ENCODE results near the gene KIF25.
"Not testable (repeated sequence)": the region's sequence is repeated elsewhere in the genome, so short reads cannot be mapped to it uniquely, and the experiment has no call there.

Gene KIF25

DNA sequence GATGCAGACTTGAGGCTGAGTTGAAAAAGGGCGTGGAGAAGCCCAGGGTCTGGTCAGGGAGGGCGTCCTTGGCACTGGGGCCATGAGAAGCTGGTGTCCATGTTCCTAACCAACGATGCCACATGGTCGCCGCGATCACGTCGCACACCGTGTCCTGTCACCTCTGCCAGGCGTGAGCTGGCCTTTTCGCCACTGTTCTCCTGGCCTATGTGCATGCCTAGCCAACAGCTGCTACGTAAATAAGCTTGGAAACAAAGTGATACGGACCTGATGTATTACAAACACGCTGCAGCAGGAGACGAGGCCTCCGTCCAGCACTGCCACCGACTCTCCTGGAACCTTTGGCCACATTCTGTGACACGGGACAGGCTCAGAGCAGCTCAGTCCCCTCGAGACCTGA lies 22.0 kb upstream of the KIF25 start:
- no peak for DNase-seq (ENCODE audit: low spot score)

DNA sequence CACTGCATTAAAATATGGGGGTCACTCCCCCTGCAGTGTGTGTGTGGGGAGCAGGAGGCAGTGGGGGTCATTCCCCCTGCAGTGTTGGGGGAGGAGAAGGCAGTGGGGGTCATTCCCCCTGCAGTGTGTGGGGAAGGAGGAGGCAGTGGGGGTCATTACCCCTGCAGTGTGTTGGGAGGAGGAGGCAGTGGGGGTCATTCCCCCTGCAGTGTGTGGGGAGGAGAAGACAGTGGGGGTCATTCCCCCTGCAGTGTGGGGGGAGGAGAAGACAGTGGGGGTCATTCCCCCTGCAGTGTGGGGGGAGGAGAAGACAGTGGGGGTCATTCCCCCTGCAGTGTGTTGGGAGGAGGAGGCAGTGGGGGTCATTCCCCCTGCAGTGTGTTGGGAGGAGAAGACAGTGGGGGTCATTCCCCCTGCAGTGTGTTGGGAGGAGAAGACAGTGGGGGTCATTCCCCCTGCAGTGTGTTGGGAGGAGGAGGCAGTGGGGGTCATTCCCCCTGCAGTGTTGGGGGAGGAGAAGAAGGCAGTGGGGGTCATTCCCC lies 21.3 kb upstream of the KIF25 start:
- DNase-seq (ENCODE audit: low spot score), result not testable (repeated sequence)

DNA sequence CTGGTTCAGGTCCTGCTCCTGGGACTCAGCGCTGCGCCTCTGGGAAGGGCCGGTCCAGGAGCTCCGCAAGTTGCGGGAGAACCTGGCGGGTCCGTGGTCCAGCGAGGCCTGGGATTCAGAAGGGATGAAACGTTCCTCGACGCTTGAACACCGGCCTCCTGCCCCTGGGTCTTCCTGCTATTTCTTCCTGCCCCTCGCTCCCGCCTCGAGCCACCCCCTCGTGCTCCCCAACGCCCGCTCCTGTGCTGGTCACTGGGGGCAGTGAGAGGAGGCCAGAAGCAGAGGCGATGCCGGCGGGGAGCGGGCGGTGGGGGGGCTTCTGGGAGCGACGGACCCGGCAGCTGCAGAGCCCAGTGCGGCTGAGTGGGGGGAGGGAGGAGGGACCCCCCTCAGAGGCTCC lies 20.8 kb upstream of the KIF25 start:
- no peak for DNase-seq (ENCODE audit: low spot score)

DNA sequence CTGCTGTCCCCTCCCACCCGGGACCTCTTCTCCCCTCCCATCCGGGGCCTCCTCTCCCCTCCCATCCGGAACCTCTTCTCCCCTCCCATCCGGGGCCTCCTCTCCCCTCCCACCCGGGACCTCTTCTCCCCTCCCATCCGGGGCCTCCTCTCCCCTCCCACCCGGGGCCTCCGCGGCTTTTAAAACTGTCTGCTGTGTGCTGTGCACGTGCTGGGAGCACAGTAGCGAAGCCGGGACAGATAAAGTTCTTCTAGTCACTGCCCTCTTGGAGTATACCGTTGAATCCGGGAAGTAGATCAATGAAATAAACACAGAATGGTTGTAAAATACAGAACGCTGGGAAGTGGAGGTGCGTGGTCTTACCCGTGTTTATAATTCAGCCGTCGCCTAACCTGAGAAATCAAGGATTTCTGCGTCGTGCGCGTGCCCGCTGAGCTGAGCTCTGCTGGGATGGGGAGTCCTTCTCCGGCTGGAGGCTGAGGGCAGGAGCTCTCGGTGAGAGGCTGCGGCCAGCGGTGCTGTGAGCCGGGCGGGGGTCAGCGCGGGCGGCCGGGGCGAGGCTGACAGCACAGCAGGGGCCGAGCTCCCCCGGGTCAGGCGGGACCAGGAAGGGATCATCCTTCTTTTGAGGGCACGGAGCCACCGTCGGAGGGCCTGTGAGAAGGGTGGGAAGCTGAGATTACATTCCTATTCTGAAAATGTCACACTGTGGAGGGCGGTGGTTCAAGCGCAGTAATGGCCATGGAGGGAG lies 19.6 kb upstream of the KIF25 start:
- DNase-seq (ENCODE audit: low spot score), result no peak

DNA sequence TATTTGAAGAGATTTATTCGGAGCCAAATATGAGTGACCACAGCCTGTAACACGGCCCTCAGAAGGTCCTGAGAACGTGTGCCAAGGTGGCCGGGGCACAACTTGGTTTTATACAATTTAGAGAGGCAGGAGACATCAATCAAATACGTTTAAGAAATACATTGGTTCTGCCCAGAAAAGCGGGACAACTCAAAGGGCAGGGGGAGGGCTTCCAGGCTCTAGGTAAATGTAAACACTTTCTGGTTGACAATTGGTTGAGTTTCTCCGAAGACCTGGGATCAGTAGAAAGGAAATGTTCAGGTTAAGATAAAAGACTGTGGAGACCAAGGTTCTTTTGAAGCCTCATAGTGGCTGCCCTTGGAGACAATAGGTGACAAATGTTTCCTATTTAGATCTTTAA lies 18.9 kb upstream of the KIF25 start:
- no peak for DNase-seq (ENCODE audit: low spot score)

DNA sequence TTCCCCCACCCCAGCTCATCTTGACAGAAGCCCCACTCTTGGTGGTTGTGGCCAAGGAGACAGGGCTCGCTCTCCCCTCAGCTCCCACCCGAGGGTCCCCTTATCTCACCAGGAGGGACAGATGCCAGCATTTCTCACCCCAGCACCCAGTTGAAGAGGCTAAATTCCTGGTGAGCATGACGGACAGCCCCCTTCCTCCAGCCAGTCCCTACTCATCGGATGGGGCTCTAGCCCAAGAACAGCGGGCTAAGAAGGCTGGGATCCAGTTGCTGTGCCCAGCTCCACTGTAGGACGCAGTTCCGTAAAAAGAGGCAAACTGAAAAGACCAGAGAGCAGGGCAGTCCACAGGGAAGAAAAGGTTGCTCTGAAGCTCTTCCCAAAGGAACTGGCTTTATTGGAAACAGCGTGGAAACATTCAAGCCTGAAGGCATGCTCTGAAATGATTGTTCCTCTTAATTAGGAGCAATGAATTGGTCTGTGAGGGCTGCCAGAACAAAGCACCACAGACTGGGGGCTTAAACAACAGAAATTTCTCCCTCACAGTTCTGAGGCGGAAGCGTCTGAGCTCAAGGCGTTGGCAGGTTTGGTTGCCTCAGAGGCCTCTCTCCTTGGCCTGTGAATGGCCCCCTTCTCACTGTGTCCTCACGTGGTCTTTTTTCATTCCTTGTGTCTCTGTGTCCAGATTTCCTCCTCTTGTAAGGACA lies 17.9 kb upstream of the KIF25 start:
- DNase-seq (ENCODE audit: low spot score), result no peak

DNA sequence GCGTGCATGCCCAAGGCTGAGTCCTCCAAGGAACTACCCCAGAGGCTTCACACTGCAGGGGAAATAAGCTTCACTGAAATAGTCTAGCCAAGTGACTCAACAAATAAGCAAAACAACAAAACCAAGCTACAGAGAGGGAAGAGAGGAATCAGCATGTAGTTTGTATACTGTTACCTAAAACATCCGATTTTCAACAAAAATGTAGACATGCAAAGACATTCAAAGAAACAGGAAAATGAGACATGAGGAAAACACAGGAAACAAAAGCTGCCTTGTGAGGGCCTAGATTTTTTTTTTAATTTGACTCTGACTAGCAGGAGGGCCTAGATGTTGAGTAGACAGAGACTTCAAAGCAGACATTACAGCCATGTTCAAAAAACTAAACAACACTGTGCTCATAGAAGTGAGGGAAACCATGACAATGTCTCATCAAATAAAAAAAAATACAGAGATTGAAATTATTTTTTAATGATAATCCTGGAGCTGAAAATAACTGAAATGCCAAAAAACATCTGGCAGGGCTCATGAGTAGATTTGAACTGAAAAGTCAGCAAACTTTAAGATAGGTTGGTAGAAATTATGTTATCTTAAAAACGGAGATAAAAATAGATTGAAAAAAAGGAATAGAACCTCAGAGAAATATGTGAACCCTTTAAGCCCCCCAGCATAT lies 16.4 kb upstream of the KIF25 start:
- DNase-seq (ENCODE audit: low spot score), result no peak

DNA sequence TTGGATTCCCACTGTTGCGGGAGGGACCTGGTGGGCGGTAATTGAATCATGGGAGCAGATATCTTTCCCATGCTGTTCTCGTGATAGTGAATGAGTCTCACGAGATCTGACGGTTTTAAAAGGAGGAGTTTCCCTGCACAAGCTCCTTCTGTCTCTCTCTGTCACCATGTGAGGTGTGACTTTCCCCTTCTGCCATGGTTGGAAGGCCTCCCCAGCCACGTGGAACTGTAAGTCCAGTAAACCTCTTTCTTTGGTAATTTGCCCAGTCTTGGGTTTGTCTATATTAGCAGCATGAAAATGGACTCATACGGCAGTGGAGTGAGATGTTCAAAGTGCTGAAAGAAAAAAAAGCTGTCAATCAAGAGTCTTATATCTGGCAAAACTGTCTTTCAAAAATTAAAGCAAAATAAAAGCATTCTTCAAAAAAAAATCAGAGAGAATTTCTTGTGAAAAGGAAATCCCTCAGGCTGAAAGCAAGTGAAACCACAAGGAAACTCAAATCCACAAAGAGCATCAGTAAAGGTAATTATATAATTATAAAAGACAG lies 15.5 kb upstream of the KIF25 start:
- no peak for DNase-seq (ENCODE audit: low spot score)

DNA sequence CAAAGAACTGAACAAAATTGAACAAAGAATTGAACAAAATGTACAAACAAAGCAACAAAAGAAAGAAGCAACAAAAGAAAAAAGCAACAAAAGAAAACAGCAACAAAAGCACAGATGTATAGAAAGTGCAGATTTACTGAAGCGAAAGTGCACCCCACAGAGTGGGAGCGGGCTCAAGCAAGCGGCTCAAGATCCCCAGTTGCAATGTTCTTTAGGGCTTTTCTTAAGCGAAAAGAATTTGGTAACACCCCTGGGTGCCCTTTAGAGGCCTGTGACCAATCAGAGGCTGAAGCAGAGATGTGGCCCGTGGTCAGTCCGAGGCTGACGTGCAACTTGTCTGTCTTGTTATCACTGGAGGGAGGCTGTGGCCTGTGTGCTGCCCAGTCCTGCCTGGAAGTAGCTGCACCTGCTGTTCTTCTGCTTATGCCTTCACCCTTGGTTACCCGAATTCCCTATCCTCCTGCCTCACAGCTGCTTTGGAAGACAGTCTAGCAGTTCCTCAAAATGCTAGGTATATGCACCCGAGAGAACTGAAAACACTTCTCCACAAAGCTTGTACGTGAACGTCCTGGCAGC lies 13.2 kb upstream of the KIF25 start:
- no peak for DNase-seq (ENCODE audit: low spot score)

DNA sequence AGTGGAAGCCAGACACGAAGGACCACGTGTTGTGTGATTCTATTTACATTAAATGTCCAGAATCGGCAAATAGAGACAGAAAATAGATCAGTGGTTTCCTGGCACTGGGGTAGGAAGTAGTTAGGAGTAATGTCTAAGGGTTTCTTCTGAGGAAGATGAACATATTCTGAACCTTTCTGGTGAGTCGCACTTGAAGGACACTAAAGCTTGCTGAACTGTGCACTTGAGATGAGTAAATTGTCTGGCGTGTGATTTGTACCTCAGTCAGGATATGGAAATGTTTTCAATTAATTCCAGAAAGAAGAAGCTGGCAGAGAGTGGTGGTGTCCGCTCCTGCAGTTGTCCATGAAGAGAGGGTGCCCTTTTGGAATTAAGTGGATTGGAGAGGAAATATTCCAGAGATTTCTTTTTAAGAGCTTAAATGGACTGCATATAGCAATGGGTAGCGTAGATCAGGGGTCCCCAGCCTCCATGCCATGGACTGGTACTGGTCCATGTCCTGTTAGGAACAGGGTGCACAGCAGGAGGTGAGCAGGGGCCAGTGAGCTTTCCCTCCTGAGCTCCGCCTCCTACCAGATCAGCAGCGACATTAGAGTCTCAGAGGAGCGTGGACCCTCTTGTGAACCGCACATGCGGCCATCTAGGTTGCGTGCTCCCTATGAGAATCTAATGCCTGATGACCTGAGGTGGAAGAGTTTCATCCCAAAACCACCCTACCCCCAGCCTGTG lies 12.4 kb upstream of the KIF25 start:
- no peak for DNase-seq (ENCODE audit: low spot score)

DNA sequence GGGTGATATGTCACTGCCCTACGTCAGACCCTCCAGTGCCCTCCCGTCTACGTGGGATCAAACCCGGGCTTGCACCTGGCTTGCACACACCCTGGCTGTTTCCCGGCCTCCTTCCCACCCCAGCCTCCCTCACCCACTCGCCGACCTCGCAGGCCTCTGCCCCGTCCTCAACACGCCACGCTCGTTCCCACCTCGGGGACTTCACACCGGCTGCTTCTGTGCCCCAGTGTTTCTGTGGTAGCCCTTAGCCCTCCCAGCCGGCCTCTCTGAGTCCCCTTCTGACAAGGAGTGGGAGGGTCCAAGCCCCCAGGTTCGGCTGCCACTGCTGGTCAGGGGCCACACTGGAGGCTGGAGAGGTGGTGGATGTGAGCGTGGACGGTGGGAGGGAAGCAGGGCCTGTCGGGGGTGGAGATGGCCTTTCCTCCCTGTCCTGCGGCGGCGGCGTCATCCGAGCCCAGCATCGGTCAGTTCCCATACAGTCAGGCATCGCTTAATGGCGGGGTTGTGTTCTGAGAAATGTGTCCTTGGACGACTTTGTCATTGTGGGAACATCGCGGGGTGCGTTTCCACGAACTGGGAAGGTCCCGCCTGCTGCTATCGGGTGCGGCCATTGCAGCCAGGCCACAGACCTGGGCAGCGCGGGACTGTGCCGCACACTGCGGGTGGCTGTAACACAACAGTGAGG lies 11.4 kb upstream of the KIF25 start:
- no peak for DNase-seq (ENCODE audit: low spot score)

DNA sequence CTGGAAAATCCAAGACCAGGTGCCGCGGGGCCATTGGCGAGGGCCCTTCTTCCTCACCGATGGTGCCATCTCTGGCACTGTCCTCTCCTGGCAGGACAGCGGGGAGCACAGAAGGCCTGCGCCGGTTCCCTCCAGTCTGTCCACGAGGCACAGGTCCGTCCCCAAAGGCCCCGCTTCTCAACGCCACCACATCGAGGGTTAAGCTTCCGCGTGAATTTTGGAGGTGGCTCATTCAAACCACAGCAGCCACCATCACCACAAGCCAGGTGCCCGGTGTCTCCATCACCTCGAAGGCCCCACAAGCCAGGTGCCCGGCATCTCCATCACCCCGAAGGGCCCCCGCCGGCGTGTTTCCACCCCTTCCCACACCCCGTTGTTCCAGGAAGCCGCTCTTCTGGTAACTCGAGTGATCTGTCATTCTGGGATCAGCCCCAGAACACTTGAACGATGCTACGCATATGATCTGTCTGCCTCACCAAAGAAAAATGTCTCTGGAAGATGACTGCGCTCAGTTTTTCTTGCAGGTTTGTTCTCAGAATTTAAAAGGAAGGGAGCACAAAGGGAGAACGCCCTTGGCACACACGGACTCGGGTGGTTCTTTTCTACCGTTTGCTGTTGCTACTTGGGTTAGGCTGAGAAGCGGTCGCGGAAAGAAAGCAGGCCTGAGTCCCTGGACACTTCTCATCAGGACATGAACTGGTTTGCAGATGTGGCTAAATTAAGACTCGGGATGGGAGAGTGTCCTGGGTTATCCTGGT lies 9.9 kb upstream of the KIF25 start:
- DNase-seq (ENCODE audit: low spot score), result no peak

DNA sequence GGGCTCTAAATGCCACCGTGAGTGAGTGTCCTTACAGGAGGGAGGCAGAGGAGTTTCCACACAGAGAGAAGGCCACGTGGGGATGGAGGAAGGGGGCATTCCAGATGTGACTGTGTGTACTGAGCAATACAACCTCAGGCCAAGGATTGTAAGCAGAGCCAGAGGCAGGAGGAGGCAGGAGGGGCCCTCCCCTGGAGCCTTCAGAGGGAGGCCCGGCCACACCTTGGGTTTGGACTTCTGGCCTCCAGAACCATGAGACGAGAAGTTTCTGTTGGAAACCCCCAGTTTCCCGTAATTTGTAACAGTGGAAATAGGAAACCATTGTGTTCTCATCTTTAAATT lies 9.3 kb upstream of the KIF25 start:
- no peak for DNase-seq (ENCODE audit: low spot score)

DNA sequence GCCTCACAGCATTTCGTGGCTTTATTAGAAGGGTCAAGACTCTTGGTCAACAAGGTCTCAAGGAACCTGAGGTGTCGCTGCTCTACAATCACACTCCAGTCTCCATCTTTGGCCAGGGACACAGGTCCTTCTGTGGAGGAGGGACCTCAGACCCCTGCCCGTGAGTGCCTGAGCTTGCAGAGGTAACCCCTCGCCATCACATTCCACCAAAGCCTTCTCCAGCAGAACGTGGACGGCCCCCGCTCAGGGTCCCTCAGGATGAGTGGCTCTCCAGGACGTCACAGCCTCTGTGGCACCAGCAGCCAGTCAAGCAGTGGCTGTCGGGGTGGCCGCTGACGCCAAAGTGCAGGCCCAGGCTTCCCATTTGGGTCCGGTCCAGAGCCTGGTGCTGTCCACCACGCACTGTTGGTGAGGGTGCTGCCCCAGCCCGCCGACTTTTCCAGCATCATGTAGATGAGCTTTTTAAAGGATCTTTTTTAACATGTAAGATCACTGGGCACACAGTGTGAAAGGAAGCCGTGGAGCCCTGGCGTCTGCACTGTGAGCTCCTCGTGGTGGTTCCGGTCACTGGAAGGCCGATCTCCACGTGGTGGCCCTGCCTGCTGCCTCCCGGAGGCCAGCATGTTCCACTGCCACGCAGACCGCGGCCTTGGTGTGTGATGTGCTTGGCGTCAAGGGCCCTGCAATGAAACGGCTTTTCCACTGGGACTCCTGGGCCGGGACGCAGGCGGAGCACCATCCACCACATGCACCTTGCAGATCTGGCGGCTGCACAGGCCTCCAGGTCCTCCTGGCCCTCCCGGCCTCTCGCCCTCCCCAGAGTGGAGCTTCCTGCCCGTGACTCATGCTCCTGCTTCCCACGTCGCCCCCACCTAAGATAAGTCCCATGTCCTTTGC lies 8.3 kb upstream of the KIF25 start:
- DNase-seq (ENCODE audit: low spot score), result no peak

DNA sequence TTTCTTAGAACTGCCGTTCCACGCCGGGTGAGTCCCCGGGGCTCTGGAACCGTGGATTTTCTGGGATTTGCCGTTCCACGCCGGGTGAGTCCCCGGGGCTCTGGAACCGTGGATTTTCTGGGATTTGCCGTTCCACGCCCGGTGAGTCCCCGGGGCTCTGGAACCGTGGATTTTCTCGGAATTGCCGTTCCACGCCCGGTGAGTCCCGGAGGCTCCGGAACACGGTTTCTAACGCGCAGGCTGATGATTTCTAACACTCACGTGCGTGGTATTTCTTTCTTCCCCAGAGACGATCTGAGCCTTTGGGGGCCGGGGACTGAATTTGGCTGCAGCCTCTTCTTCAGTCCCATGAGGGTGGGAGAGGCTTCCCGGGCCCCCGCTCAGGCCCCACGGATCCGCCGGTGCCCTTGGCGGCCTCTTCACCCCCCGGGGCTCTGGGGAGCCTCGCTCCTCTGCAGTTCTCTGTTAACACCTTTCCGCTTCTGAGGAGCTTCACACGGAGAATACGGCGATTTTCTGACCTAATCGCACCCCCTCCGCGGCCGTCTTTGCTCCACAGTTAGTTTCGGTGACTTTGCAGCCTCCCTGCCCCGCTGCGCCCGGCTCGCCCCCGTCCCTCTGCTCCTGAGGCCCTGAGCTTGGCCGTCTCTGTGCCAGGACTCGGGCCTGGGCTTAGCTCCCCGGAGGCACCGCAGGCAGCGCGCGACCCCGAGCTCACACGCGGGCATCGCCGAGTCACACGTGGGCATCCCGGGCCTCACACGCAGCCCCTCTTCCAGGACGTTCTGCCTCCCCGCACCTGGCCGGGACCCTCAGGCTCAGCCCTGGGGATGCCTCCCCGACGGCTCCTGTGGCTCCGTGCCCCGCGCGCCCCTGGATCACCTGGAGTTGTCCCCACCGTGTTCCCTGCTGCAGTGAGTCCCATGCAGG lies 7.2 kb upstream of the KIF25 start:
- DNase-seq (ENCODE audit: low spot score), result no peak

DNA sequence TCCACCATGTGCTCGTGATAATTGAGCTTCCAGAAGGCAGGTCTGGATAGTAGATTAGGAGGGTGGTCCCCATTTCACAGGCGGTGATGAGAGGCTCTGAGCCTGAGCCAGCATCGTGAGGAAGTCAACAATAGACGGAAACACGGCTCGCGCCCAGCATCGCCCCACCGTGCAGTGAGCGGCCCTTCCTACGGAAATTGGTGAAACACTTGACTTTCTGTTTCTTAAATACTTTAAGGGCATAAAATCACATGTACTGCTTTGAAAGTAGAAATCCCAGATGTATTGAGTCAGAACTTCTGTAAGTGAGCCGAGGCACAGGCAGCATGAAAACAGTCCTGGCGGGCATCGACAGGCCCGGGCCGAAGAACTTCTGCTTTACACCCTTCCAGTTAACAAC lies 4.3 kb upstream of the KIF25 start:
- DNase-seq (ENCODE audit: low spot score), result no peak

DNA sequence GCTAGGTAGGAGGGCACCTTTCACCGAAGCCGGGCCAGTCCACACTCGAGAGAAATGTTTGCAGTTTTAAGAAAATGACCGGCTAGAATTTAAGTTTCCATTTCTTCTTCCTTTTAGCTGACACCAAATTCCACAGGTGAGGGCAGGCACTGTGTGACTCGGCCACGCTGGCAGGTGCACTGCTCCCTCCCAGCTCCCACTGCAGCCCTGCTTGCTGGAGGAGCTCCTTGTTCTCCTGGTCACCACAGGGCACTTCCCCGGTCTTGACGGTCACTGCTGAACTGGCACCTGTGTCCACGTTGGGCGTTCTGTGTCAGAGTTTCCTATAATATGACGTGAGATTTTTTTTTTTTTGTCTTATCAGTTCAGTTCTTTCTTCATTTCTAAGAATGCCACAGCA lies 3.6 kb upstream of the KIF25 start:
- DNase-seq (ENCODE audit: low spot score), result no peak

DNA sequence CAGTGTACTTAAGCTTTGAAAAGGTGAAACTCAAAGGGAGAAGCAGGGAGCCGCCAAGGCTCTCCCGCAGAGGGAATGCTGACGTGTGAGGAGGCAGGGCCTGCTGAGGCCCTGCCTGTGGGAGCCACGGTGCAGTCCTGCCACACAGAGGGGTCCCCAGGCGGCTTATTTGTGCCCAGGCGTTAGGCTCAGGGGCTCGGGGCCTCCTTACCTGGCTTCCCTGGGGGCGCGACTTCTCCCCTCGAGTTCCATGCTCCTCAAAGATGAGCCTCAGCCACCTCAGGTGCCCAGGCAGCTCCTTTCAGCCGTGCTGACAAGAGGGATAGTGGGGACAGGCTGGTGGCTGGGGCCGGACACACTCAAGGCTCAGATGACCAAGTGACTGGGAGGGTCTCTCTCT lies 2.2 kb upstream of the KIF25 start:
- DNase-seq (ENCODE audit: low spot score), result no peak

All from CD4-positive, alpha-beta T cell treated with Interleukin-6 at 100 ng/mL for 8 hours (primary cell).